Measurements from ENCODE around the gene TP53AIP1.
"Not testable (repeated sequence)": the region's sequence is repeated elsewhere in the genome, so short reads cannot be mapped to it uniquely, and the experiment has no call there.

The TP53AIP1 gene

GRCh38 chr11:128925250-128925600, 17.4 kb downstream of the TP53AIP1 start:
- DNase-seq (ENCODE audit: low spot score), result no peak

- DNase-seq (ENCODE audit: low spot score), result no peak
These were observed 18.0 kb downstream of the TP53AIP1 start for GRCh38 chr11:128924510-128925249.

GRCh38 chr11:128924104-128924503, 18.6 kb downstream of the TP53AIP1 start:
- no peak for DNase-seq (ENCODE audit: low spot score)

DNA sequence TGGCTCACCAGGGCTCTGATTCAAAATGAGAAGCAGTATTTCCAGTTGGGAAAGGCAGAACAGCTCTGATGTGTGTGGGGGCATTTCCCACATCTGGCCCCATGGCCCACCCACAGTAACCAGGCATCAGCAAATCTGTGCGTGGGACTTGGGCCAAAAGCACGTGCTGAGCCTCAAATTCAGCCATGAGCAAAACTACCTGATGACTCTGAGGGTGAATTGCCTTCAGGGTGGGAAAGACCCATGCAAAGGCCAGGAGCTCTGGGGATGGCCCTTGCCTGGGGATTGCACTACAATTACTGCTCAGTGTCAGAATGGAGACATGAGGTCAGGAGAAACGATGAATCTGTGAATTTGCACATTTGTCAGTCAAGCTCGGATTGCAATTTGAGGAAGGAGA, 20.9 kb downstream of the TP53AIP1 start:
- no peak for DNase-seq (ENCODE audit: low spot score)

DNA sequence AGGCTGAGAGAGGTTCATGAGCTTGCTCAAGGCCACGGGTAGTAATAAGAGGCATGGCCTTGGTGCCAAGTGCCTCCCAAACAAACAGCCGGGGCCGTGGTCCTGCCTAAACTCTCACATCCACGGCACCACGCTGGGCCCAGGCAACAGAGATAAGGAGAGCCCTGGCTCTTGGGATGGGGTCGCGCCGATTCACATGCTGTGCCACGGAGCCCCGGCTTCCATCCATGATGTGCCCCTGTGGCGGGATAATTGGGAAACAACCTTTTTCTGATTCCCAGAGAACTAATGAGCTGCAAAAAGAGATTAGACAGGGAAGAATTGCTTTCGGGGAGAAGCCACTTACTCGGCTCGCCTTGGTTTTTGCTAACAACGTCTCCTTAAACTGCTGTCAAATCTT, 22.0 kb downstream of the TP53AIP1 start:
- DNase-seq (ENCODE audit: low spot score), result no peak

GRCh38 chr11:128919635-128920034, 23.0 kb downstream of the TP53AIP1 start:
- DNase-seq (ENCODE audit: low spot score), result not testable (repeated sequence)

DNA sequence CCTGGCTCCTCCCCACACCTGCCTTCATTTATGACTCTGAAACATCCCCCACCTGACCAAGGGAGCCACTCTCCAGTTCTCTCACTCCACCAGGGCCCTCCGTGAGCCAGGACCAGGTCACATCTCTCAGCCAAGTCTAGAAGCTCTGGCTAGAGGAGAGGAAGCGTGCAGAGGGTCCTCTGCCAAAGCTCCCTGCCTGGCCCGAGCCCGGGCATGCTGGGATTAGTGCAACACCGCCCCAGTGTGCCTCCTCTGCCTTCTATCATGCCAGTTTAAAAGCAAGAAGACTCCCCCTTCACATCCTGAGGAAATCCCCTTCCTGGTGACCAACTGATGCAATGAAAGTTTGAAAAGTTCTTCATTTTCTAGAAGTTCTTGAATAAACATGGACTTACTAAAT, 23.5 kb downstream of the TP53AIP1 start:
- DNase-seq (ENCODE audit: low spot score), result no peak

GRCh38 chr11:128917144-128917724, 25.4 kb downstream of the TP53AIP1 start:
- DNase-seq (ENCODE audit: low spot score), result no peak

- DNase-seq (ENCODE audit: low spot score), result no peak
These were observed 26.0 kb downstream of the TP53AIP1 start for GRCh38 chr11:128916681-128917080.

GRCh38 chr11:128916037-128916572, 26.6 kb downstream of the TP53AIP1 start:
- no peak for DNase-seq (ENCODE audit: low spot score)

DNA sequence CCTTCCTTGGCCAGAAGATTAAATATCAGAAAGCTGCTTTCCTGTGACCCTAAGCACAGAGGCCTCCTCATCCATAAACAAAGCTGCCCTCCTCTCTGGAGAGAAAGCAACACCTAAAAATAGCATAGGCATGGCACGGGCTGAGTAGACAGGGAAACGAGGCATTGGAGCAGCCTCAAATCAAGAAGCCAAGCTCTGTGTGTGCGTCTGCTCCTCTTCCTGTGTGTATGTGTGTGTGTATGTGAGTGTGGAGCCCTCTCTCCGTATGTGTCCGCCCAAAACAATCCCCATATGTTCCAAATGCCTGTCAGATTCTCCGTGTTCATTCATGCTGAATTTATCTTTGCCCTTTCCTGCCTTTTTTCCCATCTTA, 27.5 kb downstream of the TP53AIP1 start:
- no peak for DNase-seq (ENCODE audit: low spot score)

DNA sequence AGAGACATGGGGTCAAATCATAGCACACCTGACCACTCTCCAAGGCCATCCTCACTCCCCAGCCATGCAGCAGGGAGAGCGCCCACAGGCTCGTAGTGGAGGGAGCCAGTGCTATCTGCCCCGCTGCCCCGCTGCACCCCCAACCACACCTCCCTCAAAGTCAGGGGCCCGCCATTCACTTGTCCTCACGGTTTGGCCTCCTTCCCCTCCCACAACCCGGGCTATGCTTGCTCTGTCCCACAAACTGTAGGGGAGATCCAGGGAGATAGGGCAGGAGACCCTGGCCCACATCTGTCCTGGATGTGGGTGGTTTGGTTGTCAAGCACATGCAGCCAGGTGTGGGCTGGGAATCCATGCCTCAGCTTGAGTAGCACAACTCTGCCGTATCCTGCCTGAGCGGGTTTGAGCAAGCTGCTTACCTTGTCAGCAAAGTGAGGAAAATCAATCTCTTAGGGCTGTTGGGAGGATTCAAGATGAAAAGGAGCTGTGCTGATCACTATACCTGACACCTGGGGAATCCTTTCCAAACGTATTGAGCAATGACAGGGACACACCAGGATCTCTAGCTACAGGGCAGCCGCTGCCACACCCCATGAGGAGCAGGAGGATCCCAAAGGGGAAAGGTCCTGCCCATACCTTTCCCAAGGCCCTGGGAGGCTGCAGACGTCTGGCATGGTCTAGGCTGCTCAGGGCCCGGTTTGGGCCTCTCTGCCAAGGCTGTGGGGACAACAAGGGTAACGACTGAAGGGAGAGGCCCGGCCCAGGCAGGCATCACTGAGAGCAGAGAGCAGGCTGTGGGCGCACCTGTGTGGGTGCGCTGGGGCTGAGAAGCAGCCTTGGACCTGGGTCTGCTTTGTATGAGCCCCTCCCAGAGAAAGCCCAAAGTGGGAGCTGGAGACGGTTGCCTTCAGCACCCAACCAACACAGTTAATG, 28.2 kb downstream of the TP53AIP1 start:
- no peak for DNase-seq (ENCODE audit: low spot score)

GRCh38 chr11:128913806-128914205, 28.9 kb downstream of the TP53AIP1 start:
- no peak for DNase-seq (ENCODE audit: low spot score)

DNA sequence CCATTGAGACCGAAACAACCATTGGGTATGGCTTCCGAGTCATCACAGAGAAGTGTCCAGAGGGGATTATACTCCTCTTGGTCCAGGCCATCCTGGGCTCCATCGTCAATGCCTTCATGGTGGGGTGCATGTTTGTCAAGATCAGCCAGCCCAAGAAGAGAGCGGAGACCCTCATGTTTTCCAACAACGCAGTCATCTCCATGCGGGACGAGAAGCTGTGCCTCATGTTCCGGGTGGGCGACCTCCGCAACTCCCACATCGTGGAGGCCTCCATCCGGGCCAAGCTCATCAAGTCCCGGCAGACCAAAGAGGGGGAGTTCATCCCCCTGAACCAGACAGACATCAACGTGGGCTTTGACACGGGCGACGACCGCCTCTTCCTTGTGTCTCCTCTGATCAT, 31.0 kb downstream of the TP53AIP1 start:
- DNase-seq (ENCODE audit: low spot score), result no peak

- DNase-seq (ENCODE audit: low spot score), result no peak
These were observed 31.4 kb downstream of the TP53AIP1 start for GRCh38 chr11:128911239-128911638.

DNA sequence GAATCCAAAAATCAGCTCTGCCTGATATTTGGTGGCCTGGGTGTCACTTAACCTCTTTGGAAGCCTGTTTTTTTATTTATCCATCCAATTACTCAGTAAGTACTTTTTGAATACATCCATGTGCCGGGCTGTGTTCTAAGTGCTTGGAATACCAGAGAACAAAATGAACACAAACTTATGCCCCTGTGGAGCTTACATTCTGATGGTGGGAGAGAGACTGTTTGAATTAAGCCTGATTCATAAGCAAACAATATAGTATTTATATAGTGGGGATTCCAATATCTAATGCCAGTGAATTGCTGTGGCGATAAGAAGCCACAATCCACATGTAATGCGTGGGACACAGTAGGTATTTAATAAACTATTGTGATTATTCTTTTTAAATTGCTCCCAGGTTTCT, 32.1 kb downstream of the TP53AIP1 start:
- no peak for DNase-seq (ENCODE audit: low spot score)

- no peak for DNase-seq (ENCODE audit: low spot score)
These were observed 33.1 kb downstream of the TP53AIP1 start for GRCh38 chr11:128909438-128910125.

- peak; percentile 84 for DNase-seq (ENCODE audit: low spot score)
These were observed 34.1 kb downstream of the TP53AIP1 start for GRCh38 chr11:128908391-128909246.

- no peak for DNase-seq (ENCODE audit: low spot score)
These were observed 35.1 kb downstream of the TP53AIP1 start for GRCh38 chr11:128907585-128907984.

GRCh38 chr11:128906185-128907050, 36.3 kb downstream of the TP53AIP1 start:
- no peak for DNase-seq (ENCODE audit: low spot score)
